Inferior parietal cortex (tissue), 1 donor: Measurements from ENCODE around the gene LSM14B.

Experiments
- DNase-seq: peaks from one replicate; pipeline ENCODE4 v3.0.0-alpha.2; 2016; ENCODE audit errors: extremely low spot score

Gene LSM14B

DNA sequence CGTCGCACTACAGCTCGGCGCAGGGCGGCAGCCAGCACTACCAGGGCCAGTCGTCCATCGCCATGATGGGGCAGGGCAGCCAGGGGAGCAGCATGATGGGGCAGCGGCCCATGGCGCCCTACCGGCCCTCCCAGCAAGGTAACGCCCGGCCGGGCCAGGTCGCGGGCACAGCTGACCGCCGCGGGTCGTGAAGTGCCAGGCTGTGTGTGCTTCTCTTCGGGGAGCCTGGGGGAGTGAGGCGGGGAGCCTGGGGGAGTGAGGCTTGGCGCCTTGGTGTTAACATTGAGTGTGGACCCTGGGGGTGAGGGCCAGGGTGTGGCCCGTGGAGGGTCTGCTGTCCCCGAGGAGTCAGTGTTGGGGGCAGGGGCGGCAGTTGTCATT, 41.2 kb downstream of the LSM14B start:
- DNase-seq, result no peak

DNA sequence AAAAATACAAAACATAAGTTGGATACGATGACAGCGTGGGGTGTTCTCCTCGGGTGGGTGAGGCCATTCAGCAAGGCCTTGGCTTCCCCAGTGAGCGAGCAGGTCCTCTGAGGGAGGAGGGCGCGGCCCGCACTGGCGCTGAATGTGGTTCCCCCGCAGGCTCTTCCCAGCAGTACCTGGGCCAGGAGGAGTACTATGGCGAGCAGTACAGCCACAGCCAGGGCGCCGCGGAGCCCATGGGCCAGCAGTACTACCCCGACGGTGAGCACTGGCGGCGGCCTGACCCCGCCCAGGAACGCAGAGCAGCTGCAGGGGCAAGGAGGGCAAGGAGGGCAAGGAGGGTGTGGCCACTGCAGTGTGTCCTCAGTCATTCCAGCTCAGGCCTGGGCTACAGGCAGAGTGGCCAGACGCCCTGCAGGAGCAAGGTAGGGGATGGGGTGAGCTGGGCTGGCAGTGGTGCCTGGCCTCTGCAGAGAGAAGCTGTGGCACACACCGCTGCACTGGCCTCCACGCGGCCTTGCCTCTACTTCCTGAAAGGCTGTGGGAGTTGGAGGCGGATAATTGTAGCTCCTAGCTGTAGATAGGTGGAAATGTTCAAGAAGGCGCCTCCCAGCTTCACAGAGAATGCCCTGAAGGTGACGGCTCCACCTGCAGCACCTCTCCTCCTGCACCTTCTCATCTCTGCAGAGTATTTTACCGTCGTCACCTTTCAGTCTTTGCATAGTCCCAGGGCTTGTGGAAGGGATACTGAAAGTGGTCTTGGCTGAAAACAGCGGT, 41.9 kb downstream of the LSM14B start:
- no peak for DNase-seq

DNA sequence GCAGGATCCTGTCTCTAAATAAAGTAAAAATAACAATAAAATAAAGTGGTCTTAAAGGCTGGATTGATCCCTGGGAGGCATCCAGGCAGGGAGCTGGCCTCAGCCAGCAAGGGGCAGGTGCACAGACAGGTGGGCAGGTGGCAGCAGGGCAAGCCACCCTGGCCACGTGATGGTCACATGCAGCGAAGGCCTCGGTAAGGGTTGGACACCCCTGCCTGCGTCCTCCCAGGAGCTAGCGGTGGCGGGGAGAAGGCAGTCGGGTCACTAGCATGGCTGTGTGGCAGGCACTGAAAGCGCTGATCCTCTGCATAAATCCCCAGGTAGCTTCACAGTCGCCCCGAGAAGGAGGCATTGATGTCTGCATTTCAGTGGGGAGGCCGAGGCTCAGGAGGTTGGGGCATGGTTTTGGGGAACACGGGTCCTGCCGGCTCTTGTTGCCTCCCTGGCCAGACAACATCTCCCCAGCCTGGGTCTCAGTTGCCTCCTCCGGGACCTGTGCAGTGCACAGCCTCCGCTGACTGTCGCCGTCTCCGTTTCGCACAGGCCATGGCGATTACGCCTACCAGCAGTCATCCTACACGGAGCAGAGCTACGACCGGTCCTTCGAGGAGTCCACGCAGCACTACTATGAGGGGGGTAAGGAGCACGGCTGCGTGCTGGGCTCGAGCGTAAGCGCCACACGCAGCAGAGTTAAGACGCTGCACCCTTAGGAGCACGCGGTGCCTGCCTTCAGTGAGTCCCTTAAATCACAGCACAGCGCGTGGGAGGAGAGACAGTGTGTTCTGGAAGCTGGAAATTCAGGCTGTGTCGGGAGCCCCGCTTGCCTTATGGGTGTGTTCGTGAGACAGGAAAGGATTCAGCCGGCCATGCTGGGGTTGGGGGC, 42.8 kb downstream of the LSM14B start:
- DNase-seq, result no peak

DNA sequence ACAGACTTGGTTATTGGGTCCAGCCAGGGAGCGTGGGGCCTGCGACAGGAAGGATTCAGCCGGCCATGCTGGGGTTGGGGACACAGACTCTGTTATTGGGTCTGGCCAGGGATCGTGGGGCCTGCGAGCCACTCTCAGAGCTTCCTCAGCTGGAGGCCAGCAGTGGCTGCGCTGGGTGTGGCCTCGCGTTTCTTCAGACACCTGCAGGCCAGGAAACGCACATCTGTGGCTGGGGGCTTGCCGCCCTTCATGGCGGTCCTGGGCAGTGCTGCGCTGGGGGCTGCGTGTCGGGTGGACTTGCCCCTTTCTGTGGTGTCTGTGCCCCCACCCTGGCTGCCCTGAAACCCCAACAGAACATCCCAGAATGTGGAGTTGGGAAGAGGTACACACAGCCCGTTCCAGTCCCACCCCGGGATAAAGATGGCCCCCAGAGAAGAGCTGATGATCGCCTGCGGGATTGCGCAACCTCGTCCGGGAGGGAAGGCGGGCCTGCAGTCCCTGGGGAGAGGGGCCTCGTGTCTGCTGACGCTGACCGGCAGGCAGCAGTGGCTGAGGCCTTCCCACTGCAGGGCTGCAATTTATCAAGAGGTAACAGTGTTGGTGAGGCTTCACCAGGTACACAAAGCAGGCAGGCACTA, 43.6 kb downstream of the LSM14B start:
- no peak for DNase-seq

DNA sequence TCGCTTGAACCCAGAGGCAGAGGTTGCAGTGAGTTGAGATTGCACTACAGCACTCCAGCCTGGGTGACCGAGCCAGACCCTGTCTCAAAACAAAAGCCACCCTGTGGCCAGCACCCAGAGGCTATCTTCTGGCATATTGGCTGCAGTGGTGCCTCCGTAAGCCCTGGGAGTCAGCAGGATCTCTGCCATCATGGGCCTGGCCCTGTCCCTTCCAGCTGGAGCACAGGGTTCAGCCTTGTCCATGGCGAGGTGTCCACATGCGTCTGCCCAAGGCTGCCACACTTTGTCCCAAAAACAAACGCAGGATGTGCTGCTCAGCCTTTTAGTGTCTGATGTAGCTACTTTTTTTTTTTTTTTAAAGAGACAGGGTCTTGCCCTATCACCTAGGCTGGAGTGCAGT, 45.2 kb downstream of the LSM14B start:
- DNase-seq, result no peak

DNA sequence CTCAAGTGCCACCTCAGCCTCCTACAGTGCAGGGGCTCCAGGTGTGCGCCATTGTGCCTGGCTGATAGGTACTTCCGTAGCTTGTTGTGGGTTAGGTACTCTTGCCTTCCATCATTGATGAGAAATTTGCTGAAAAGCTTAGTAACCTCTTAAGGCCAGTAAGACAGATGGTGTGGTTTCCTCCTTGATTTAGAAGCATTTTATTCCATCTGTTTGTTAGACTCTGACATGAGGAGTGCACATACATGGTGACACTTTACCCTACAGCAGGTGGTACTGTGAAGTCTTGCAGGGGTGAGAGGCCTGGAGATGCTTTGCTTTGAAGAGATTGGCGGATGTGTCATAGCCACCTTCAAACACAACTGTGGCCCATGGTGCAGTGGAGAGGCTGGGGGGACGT, 45.8 kb downstream of the LSM14B start:
- no peak for DNase-seq

DNA sequence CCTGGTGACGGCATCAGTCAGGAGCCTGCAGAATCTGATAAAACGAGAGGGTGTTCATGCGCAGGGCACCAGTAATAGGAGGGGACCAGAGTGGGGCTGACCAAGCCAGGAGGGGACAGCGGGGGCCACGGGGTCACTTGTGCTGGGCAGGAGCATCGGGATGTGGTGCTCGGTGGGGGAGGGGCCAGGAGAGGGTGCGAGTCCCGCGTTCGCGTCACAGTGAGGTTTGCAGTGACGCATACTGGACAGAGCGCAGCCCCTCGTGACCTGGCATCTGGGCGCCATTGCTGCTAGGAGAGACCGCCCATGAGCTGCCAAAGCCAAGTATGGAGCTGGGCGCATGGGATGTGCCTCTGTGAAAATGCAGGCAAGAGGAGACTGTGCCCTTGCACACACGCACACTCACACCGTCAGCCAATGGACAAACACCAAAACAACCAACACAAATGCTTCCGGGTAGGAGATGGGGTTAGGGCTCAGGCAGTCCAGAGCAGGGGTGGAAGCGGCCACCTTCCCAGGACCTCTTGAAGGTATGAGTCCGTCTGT, 46.7 kb downstream of the LSM14B start:
- no peak for DNase-seq

DNA sequence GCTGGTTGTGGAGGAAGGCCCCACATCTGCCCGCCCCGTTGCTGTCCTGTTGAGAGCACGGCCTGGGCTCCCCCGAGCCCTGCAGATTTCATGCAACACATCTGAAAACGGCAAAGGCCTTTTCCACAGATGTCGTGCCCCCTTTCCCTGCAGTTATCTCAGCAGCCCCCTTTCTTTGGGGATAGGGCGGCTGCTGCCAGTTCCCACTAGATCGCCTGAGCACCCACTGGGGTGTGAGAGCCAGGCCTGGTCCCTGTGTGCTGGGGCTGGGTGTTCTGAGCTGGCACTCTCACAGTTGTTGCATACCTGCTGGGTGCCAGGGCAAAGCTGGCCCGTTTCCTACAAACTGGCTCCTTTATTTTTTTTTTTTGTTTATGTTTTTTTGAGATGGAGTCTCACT, 48.3 kb downstream of the LSM14B start:
- DNase-seq, result no peak

DNA sequence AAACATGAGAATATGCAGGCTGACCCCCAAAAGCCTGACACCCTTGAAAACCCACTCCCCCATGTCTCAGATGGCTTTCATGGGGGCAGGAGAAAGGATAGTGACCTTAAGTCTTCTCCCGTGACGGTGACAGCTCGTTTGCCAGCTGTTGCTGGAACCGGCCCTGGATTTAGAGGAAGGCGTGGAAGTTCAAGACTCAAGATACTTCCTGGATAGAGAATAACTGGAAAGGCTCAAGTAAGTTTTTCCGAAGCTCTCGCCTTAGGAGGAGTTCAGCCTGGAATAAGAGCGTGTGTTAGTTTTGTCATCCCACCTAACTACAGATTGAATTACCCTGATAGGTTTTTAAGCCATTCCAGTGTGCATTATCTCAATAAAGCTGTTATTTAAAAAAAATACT, 49.0 kb downstream of the LSM14B start:
- DNase-seq, result no peak

DNA sequence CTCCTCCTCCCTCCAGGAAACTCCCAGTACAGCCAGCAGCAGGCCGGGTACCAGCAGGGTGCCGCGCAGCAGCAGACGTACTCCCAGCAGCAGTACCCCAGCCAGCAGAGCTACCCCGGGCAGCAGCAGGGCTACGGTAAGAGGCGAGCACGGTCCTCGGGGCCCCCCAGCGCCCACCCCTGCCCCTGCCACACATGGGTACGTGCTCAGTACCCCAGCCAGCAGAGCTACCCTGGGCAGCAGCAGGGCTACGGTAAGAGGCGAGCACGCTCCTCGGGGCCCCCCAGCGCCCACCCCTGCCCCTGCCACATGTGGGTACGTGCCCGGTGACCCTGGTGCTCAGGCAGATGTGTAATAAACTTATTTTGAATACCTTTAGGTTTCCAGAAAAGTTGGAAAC, 50.4 kb downstream of the LSM14B start:
- DNase-seq, result no peak

DNA sequence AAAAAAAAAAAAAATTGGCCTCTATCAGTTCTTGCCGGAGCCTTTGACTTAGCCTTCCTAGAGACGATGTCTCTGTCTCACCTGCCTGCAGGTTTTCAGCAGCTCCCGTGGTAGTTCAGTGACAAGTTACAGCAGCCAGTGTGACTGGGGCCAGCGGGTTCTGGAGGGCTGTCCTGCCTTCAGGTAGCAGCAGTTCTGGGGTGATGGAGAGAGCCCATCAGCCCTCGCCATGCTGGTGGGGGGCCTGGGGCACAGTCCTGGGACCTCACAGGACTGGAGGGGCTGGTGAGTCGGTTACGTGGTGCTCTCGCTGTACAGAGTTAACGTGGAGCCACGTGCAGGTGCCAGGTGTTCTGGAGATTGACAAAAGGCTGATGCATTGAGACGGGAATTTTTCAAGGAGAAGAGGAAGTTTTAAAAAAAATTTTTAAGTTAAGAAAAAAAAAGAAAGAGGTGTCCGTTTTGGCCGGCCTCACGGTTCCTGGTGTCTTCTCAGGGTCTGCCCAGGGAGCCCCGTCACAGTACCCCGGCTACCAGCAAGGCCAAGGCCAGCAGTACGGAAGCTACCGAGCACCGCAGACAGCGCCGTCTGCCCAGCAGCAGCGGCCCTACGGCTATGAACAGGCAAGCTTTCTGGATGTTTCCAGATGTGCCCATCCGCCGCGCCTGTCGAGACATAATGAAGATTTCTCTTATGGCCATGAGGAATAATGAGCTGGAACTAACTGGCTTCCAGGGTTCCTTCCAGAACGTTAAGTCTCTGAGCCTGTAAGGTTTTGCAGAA, 51.9 kb downstream of the LSM14B start:
- DNase-seq, result no peak

DNA sequence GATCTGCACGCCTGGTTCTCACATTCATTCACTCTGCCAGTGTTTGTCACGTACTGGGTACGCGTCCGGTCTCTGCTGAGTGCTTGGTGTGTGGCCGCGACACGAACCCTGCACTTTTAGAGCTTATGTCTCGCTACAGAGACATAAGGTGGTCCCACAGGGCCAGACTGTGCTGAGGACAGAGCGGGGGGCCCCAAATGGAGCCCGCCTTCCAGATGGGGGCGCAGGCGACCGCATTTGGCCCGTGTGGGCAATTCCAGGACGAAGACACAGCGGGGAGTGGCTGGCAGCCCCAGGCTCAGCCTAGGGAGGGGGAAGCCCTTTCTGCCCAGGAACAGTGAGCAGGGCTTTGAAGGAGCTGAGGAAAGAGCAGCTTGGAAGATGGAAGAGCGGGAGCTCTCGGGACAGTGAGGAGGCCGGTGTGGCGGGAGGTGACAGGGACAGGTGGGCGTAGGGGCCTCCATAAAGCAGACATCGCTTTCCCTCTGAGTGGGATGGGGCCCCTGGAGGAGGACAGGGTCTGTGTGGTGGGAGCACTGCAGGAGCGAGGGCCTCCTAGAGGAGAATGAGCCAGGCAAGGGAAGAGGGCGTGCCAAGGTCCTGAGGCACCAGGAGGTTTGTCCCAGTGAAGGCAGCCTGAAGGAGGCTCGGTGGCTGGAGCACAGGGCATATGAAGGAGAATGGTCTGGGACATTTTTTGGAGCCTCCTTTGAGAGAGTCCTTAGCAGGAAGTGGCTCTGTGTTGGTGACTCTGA, 52.8 kb downstream of the LSM14B start:
- DNase-seq, result no peak

DNA sequence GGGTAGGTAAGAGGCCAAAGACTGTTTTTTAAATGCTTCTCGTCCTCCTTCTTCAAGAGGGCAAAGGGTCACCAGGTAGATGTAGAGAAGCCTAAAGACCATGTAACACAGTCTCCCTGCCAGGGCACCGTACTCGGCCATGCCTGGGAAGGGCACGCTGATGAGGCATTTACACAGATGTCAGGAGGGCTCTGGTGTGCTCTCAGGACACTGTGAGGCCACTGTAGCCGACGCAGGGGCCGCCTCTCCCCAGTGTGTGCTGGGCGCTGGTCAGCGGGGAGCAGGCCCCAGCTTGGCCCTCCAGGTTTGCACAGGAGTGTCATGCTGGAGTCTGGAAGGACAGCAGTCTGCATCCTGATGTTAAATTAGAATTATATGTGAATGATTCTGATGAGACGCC, 53.4 kb downstream of the LSM14B start:
- DNase-seq, result no peak

DNA sequence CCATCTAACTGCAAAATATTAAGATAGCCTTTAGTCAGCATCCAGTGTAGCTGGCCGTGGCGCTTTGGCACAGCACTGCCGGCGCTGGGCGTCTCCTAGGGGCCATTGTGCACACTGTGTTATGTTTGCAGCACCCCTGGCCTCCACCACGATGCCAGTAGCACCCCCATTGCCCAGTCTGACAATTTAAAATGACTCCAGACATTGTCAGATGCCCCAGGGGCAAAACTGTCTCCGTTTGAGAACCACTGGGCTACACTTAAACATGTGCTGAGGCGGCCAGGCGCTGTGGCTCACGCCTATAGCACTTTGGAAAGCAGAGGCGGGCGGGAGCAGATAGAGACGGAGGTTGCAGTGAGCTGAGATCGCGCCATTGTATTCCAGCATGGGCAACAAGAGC, 54.6 kb downstream of the LSM14B start:
- DNase-seq, result no peak

DNA sequence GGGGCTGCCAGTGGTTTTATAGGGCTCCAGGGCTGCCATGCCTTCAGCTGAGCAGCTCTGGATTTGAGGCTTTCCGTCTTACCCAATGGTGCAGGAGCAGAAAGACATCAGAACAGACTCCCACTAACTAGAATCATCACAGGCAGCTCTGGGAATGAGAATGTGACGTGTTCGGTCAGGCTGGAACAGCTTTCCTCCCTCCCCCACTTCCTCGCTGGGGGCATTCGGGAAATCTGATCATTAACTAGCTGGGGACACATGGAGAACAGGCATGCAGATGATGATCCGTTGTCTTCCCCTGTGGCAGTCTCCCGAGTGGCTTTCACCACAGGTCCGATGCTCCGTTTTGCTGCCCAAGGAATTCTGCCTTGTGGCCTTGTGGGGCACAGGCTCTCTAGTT, 55.0 kb downstream of the LSM14B start:
- no peak for DNase-seq

DNA sequence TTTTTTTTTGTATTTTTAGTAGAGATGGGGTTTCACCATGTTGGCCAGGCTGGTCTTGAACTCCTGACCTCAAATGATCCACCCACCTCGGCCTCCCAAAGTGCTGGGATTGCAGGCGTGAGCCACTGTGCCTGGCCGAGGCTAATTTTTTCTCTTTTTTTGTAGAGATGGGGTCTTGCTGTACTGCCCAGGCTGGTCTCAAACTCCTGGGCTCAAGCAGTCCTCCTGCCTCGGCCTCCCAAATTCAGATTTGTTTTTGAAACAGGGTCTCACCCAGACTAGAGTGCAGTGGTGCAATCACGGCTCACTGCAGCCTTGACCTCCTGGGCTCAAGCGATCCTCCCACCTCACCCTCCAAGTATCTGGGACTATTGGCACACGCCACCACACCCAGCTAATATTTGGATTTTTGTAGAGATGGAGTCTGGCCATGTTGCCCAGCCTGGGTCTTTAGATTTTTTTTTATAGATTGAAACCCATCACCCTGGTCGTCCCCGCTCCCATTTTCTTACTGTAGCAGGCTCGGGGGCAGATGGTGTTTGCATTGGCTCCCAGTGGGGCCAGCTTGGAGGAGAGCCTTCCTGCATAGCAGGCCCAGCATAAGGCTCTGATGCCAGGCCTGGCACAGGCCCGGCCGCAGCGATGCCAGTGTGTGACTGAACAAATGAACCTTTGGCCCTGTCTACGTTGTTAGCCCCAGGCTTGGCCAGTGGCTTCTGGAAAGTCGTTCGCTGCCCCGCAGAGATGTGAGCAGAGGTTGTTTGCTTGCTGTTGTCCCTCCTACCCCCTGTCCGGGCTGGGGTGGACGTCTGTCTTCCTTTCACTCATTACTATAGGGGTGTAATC, 56.3 kb downstream of the LSM14B start:
- no peak for DNase-seq

DNA sequence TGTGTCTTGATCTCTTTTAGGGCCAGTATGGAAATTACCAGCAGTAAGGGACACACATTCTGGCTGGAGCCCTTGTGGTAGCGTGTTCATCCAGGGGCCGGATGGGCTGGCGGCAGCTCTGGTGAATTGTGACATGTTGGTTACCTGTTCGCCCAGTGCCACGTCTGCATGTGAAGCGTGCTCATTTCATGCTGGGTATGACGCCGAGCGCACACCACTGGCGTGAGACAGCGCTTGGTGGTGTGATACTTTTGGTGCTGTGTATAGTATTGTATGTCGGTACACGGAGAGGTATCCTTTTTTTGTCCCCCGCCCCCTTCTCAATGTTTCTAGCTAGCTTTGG, 56.9 kb downstream of the LSM14B start:
- DNase-seq, result no peak

DNA sequence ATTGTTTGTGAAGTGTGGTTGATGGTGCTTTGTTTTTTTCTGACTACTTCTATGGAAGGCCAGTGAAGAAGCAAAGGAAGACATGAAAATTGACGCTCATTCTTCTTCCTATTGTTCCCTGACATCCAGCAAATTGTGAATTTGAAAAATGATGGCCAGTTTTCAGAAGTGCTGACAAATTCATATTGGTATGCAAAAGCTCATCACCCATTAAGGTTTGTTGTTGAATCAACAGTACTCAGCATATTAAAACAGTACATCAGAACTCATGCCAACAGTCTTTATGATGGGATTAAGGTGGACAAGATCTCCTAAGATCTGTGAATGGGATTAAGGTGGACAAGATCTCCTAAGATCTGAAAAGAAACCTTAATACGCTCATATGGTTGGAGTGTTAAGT, 59.5 kb downstream of the LSM14B start:
- DNase-seq, result no peak

DNA sequence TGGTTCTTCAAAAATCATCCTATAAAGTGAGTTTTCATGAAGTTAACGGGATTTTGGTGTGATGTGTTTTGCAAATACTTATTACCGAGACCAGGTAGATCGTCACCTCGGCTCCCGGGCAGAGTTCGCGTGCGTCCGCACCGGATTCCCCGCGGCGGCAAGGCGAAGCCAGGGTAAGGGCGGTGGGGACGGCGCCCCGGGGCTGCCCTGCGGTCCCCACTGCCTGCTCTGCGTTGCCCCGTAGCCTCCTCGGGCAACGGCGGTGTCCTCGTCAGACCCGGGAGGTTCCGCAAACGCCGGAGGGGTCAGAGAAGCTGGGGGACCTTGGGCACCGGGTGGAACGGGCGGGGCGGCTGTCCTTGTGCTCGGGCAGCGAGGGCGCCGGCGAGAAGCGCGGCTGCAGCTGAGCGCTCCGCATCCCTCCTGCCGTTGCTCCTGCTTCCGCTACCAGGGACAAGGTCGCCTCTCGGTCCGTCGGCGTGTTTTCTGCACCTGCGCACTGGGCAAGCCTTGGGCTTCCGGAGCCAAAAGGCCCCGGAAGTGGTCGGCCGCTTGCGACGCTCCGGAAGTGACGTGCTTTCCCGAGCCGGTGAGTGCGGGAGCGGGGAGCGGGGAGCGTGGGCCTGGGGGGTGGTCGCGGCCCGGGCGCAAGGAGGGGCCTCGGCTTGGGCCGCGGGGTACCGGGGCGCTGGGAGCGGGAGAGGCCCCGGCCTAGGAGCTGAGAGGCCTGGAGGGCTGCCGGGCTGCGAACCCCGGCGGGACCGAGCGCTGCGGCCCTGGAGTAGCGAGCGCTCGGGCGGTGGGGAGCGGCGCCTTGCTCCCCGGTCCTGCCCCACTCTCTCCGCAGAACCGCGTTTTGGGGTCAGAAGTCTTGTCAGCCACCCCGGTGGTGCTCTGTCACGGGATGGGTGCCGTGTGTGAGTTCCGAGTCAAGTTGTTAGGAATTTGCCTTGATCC, 60.5 kb downstream of the LSM14B start, which contains the start of gene MTG2:
Gene MTG2 (plus strand): TSS at position 560 of the 957 bp plus-strand sequence. CDS start 10,393 bp downstream, outside the sequence.
- peak; percentile 99 for DNase-seq
